WTC11 (cell line): ENCODE data around the gene PTPN1. TPM values are rescaled to one million over a fixed set of nuclear protein-coding genes. Genes with fewer than 3 reads are reported as not detected.

Source experiments
- ATAC-seq: fragments of 200-7000 bp; cut with Tn5 transposase; 2 replicates; pipeline ENCODE4 v1.10.0; 2021; ENCODE audit warnings: mild to moderate bottlenecking, moderate library complexity
- CTCF ChIA-PET: fragments of 300-600 bp; sonication (Branson Sonifier 250); formaldehyde crosslinking; loops from one replicate; lab custom pipeline; 2021; ENCODE audit warnings: antibody characterized with exemption; lab: Charles Lee
- POLR2A ChIA-PET: fragments of 350-600 bp; sonication (Branson Sonifier 250); formaldehyde crosslinking; loops from one replicate; lab custom pipeline; 2021; ENCODE audit warnings: antibody characterized with exemption; lab: Charles Lee
- DNase-seq: peaks from one replicate; pipeline ENCODE4 v3.0.0; 2021; ENCODE audit warnings: low spot score
- H3K27ac Mint-ChIP-seq: 2 replicates; pipeline ENCODE4 v1.8.0; 2021; ENCODE audit warnings: mixed read lengths
- H3K27me3 Mint-ChIP-seq: 2 replicates; pipeline ENCODE4 v1.8.0; 2021; ENCODE audit warnings: low read depth, mild to moderate bottlenecking, moderate library complexity, mixed read lengths
- H3K36me3 Mint-ChIP-seq: 2 replicates; pipeline ENCODE4 v1.8.0; 2021; ENCODE audit warnings: mixed read lengths
- H3K4me1 Mint-ChIP-seq: 2 replicates; pipeline ENCODE4 v1.8.0; 2022; ENCODE audit warnings: mixed read lengths
- H3K4me3 Mint-ChIP-seq: 2 replicates; pipeline ENCODE4 v1.8.0; 2021; ENCODE audit warnings: mild to moderate bottlenecking, moderate library complexity, mixed read lengths
- H3K9me3 Mint-ChIP-seq: 2 replicates; pipeline ENCODE4 v1.8.0; 2021; ENCODE audit warnings: mixed read lengths
- ATF1 ChIP-seq: sonication (generic); formaldehyde crosslinking; IDR thresholded peaks from 2 replicates; pipeline ENCODE4 v1.8.1; 2023; ENCODE audit warnings: mild to moderate bottlenecking, moderate library complexity, missing genetic modification reagents
- ELF4 ChIP-seq: sonication (generic); formaldehyde crosslinking; IDR thresholded peaks from 2 replicates; pipeline ENCODE4 v1.8.1; 2022; ENCODE audit warnings: low read depth, mild to moderate bottlenecking, moderate library complexity, missing genetic modification reagents
- EMX1 ChIP-seq: fragments of 250-450 bp; sonication (Bioruptor Pico); IDR thresholded peaks from 2 replicates; pipeline ENCODE4 v1.8.0; 2021; ENCODE audit warnings: mild to moderate bottlenecking
- FOXP1 ChIP-seq: sonication (generic); formaldehyde crosslinking; IDR thresholded peaks from 2 replicates; pipeline ENCODE4 v1.8.0; 2022; ENCODE audit warnings: missing genetic modification reagents, mild to moderate bottlenecking, moderate library complexity, borderline replicate concordance
- MYBL2 ChIP-seq: sonication (generic); formaldehyde crosslinking; IDR thresholded peaks from 2 replicates; pipeline ENCODE4 v1.8.1; 2023; ENCODE audit warnings: mild to moderate bottlenecking, moderate library complexity, missing genetic modification reagents
- NFYB ChIP-seq: sonication (generic); formaldehyde crosslinking; conservative IDR thresholded peaks from 2 replicates; pipeline ENCODE4 v1.8.0; 2022; ENCODE audit warnings: low read depth, missing genetic modification reagents
- NR2C2 ChIP-seq: sonication (generic); formaldehyde crosslinking; IDR thresholded peaks from 2 replicates; pipeline ENCODE4 v1.8.0; 2022; ENCODE audit warnings: mild to moderate bottlenecking, missing genetic modification reagents
- SMAD4 ChIP-seq: sonication (generic); formaldehyde crosslinking; IDR thresholded peaks from 2 replicates; pipeline ENCODE4 v1.8.0; 2022; ENCODE audit warnings: mild to moderate bottlenecking, missing genetic modification reagents
- SOX15 ChIP-seq: fragments of 250-450 bp; sonication (Bioruptor Pico); IDR thresholded peaks from 2 replicates; pipeline ENCODE4 v1.9.0; 2021; ENCODE audit warnings: mild to moderate bottlenecking
- TEAD1 ChIP-seq: sonication (generic); formaldehyde crosslinking; IDR thresholded peaks from 2 replicates; pipeline ENCODE4 v1.8.0; 2022; ENCODE audit warnings: mild to moderate bottlenecking, missing genetic modification reagents
- ZBTB21 ChIP-seq: sonication (generic); formaldehyde crosslinking; IDR thresholded peaks from 2 replicates; pipeline ENCODE4 v1.8.1; 2023; ENCODE audit warnings: mild to moderate bottlenecking, missing genetic modification reagents, borderline replicate concordance
- ZNF138 ChIP-seq: sonication (generic); formaldehyde crosslinking; conservative IDR thresholded peaks from 2 replicates; pipeline ENCODE4 v1.8.1; 2022; ENCODE audit warnings: mild to moderate bottlenecking, moderate library complexity, missing genetic modification reagents
- ZNF396 ChIP-seq: fragments of 250-450 bp; sonication (Bioruptor Pico); IDR thresholded peaks from 2 replicates; pipeline ENCODE4 v1.8.0; 2021; ENCODE audit warnings: mild to moderate bottlenecking, moderate library complexity, borderline replicate concordance
- ZNF423 ChIP-seq: fragments of 250-450 bp; sonication (Bioruptor Pico); IDR thresholded peaks from 2 replicates; pipeline ENCODE4 v2.1.2; 2022; ENCODE audit warnings: mild to moderate bottlenecking, moderate library complexity
- total RNA-seq: library from RNA; stranded (reverse); gene quantifications from 3 replicates; pipeline ENCODE4 v1.2.3, GENCODE V29; 2021
- TF ChIP-seq, protein P1 (sequence below): sonication (generic); formaldehyde crosslinking; IDR thresholded peaks from 2 replicates; pipeline ENCODE4 v1.8.1; 2022; ENCODE audit warnings: low read depth, mild to moderate bottlenecking, moderate library complexity, missing genetic modification reagents, borderline replicate concordance
- TF ChIP-seq, protein P2 (sequence below): sonication (generic); formaldehyde crosslinking; IDR thresholded peaks from 2 replicates; pipeline ENCODE4 v1.8.0; 2023; ENCODE audit warnings: missing genetic modification reagents
- TF ChIP-seq, protein P3 (sequence below): sonication (generic); formaldehyde crosslinking; IDR thresholded peaks from 2 replicates; pipeline ENCODE4 v1.8.0; 2023; ENCODE audit warnings: missing genetic modification reagents, mild to moderate bottlenecking, borderline replicate concordance
- TF ChIP-seq, protein P4 (sequence below): fragments of 200-600 bp; IDR thresholded peaks from 2 replicates; pipeline ENCODE4 v1.8.0; 2022; ENCODE audit warnings: antibody characterized with exemption
- TF ChIP-seq, protein P5 (sequence below): sonication (generic); formaldehyde crosslinking; IDR thresholded peaks from 2 replicates; pipeline ENCODE4 v1.8.1; 2023; ENCODE audit warnings: mild to moderate bottlenecking, missing genetic modification reagents
- TF ChIP-seq, protein P6 (sequence below): sonication (generic); formaldehyde crosslinking; IDR thresholded peaks from 2 replicates; pipeline ENCODE4 v1.8.1; 2023; ENCODE audit warnings: mild to moderate bottlenecking, missing genetic modification reagents, borderline replicate concordance

PTPN1 gene
- total RNA-seq, 1 experiment from 2014 or later: 29.4 TPM

DNA sequence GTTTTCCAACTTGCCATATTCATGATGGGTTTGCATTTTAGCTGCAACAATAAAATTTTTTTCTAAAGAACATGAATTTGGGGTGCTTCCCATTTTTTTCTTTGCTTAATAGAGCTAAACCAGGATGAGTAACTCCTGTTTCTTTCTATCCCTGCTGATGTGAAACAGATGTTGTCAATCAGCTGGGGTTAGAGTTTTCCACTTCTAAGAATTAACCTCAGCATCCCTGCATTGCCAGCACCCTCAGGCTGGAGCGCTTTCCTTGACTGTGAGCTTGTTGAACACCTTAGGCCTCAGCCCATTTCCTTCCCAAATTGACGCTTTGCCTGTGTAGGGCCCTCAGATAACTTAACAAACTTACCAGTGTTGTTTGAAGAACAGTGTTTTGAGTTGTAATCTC, 74.5 kb downstream of the PTPN1 start:
- H3K27me3 Mint-ChIP-seq: no peaks in the 10 kb centered on the region
- ATAC-seq: no peak
- DNase-seq: no peak
- TF ChIP-seq, protein P1, sequence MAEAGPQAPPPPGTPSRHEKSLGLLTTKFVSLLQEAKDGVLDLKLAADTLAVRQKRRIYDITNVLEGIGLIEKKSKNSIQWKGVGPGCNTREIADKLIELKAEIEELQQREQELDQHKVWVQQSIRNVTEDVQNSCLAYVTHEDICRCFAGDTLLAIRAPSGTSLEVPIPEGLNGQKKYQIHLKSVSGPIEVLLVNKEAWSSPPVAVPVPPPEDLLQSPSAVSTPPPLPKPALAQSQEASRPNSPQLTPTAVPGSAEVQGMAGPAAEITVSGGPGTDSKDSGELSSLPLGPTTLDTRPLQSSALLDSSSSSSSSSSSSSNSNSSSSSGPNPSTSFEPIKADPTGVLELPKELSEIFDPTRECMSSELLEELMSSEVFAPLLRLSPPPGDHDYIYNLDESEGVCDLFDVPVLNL: no peak
- TF ChIP-seq NFYB (no peak), SMAD4 (CRISPR knock-in tag) (no peak), NR2C2 (CRISPR knock-in tag) (no peak), TEAD1 (CRISPR knock-in tag) (no peak), ELF4 (CRISPR knock-in tag) (no peak)
- POLR2A ChIA-PET: no interaction called here
- CTCF ChIA-PET: interaction anchor here (0.6 to 1.4 kb wide), 6 partner anchors 8 to 303 kb away, joined by 3 to 4 read pairs (median 3); no protein-coding TSS in a partner anchor
- H3K4me1 Mint-ChIP-seq: no peaks in the 10 kb centered on the region
- no peaks in the 10 kb centered on the region for H3K9me3 Mint-ChIP-seq
- no peak overlapping the region for H3K4me3 Mint-ChIP-seq
- peaks cover 19% of the 10 kb centered on the region for H3K36me3 Mint-ChIP-seq
- H3K27ac Mint-ChIP-seq: no peak overlapping the region

DNA sequence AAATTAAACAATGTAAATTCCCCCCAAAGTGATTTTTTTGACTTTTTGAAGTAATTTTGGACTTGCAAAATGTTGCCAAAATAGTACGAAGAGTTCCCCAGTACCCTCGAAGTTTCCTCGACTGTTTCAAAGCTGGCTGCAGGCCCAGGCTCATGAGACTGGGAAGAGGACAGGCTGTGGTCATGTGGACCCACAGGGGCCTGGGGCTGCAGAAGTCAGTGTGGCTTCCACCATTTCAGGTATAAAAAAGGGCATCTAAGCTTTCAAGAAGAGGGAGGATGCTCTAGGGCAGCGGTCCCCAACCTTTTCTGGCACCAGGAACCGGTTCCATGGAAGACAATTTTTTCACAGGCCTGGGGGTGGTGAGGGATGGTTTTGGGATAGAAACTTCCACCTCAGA, 75.0 kb downstream of the PTPN1 start:
- TF ChIP-seq EMX1 (CRISPR knock-in tag) (no peak), ZNF396 (CRISPR knock-in tag) (no peak), FOXP1 (CRISPR knock-in tag) (no peak), ZNF138 (CRISPR knock-in tag) (no peak), ZBTB21 (CRISPR knock-in tag) (no peak), ATF1 (CRISPR knock-in tag) (no peak), MYBL2 (CRISPR knock-in tag) (no peak), SOX15 (CRISPR knock-in tag) (no peak), ZNF423 (CRISPR knock-in tag) (no peak)
- TF ChIP-seq, protein P2, sequence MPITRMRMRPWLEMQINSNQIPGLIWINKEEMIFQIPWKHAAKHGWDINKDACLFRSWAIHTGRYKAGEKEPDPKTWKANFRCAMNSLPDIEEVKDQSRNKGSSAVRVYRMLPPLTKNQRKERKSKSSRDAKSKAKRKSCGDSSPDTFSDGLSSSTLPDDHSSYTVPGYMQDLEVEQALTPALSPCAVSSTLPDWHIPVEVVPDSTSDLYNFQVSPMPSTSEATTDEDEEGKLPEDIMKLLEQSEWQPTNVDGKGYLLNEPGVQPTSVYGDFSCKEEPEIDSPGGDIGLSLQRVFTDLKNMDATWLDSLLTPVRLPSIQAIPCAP: no peak
- TF ChIP-seq, protein P3, sequence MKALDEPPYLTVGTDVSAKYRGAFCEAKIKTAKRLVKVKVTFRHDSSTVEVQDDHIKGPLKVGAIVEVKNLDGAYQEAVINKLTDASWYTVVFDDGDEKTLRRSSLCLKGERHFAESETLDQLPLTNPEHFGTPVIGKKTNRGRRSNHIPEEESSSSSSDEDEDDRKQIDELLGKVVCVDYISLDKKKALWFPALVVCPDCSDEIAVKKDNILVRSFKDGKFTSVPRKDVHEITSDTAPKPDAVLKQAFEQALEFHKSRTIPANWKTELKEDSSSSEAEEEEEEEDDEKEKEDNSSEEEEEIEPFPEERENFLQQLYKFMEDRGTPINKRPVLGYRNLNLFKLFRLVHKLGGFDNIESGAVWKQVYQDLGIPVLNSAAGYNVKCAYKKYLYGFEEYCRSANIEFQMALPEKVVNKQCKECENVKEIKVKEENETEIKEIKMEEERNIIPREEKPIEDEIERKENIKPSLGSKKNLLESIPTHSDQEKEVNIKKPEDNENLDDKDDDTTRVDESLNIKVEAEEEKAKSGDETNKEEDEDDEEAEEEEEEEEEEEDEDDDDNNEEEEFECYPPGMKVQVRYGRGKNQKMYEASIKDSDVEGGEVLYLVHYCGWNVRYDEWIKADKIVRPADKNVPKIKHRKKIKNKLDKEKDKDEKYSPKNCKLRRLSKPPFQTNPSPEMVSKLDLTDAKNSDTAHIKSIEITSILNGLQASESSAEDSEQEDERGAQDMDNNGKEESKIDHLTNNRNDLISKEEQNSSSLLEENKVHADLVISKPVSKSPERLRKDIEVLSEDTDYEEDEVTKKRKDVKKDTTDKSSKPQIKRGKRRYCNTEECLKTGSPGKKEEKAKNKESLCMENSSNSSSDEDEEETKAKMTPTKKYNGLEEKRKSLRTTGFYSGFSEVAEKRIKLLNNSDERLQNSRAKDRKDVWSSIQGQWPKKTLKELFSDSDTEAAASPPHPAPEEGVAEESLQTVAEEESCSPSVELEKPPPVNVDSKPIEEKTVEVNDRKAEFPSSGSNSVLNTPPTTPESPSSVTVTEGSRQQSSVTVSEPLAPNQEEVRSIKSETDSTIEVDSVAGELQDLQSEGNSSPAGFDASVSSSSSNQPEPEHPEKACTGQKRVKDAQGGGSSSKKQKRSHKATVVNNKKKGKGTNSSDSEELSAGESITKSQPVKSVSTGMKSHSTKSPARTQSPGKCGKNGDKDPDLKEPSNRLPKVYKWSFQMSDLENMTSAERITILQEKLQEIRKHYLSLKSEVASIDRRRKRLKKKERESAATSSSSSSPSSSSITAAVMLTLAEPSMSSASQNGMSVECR (CRISPR knock-in tag): no peak
- TF ChIP-seq, protein P4, sequence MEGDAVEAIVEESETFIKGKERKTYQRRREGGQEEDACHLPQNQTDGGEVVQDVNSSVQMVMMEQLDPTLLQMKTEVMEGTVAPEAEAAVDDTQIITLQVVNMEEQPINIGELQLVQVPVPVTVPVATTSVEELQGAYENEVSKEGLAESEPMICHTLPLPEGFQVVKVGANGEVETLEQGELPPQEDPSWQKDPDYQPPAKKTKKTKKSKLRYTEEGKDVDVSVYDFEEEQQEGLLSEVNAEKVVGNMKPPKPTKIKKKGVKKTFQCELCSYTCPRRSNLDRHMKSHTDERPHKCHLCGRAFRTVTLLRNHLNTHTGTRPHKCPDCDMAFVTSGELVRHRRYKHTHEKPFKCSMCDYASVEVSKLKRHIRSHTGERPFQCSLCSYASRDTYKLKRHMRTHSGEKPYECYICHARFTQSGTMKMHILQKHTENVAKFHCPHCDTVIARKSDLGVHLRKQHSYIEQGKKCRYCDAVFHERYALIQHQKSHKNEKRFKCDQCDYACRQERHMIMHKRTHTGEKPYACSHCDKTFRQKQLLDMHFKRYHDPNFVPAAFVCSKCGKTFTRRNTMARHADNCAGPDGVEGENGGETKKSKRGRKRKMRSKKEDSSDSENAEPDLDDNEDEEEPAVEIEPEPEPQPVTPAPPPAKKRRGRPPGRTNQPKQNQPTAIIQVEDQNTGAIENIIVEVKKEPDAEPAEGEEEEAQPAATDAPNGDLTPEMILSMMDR: no peak
- TF ChIP-seq, protein P5, sequence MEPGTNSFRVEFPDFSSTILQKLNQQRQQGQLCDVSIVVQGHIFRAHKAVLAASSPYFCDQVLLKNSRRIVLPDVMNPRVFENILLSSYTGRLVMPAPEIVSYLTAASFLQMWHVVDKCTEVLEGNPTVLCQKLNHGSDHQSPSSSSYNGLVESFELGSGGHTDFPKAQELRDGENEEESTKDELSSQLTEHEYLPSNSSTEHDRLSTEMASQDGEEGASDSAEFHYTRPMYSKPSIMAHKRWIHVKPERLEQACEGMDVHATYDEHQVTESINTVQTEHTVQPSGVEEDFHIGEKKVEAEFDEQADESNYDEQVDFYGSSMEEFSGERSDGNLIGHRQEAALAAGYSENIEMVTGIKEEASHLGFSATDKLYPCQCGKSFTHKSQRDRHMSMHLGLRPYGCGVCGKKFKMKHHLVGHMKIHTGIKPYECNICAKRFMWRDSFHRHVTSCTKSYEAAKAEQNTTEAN (CRISPR knock-in tag): no peak
- TF ChIP-seq, protein P6, sequence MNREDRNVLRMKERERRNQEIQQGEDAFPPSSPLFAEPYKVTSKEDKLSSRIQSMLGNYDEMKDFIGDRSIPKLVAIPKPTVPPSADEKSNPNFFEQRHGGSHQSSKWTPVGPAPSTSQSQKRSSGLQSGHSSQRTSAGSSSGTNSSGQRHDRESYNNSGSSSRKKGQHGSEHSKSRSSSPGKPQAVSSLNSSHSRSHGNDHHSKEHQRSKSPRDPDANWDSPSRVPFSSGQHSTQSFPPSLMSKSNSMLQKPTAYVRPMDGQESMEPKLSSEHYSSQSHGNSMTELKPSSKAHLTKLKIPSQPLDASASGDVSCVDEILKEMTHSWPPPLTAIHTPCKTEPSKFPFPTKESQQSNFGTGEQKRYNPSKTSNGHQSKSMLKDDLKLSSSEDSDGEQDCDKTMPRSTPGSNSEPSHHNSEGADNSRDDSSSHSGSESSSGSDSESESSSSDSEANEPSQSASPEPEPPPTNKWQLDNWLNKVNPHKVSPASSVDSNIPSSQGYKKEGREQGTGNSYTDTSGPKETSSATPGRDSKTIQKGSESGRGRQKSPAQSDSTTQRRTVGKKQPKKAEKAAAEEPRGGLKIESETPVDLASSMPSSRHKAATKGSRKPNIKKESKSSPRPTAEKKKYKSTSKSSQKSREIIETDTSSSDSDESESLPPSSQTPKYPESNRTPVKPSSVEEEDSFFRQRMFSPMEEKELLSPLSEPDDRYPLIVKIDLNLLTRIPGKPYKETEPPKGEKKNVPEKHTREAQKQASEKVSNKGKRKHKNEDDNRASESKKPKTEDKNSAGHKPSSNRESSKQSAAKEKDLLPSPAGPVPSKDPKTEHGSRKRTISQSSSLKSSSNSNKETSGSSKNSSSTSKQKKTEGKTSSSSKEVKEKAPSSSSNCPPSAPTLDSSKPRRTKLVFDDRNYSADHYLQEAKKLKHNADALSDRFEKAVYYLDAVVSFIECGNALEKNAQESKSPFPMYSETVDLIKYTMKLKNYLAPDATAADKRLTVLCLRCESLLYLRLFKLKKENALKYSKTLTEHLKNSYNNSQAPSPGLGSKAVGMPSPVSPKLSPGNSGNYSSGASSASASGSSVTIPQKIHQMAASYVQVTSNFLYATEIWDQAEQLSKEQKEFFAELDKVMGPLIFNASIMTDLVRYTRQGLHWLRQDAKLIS: no peak
- ChIA-PET POLR2A (no interaction called here), CTCF (interaction anchor here (0.6 to 1.4 kb wide), 6 partner anchors 9 to 506 kb away, joined by 3 to 4 read pairs (median 3); no protein-coding TSS in a partner anchor)
- DNase-seq (no peak), ATAC-seq (no peak)
- Mint-ChIP-seq H3K27me3 (no peaks in the 10 kb centered on the region), H3K27ac (no peak overlapping the region), H3K9me3 (no peaks in the 10 kb centered on the region), H3K4me3 (no peak overlapping the region), H3K4me1 (no peaks in the 10 kb centered on the region), H3K36me3 (peaks cover 16% of the 10 kb centered on the region)
